Calu3 (cell line): ENCODE measurements around the gene STIM2. TPM values are rescaled to one million over a fixed set of nuclear protein-coding genes. Genes with fewer than 3 reads are reported as not detected.

ENCODE experiments used
- BruUV-seq: library from RNA; stranded (reverse); fragments of 400-500 nt; replicated peaks from 2 replicates; lab custom pipeline; 2021; lab: Mats Ljungman, UMichigan
- CTCF ChIA-PET: fragments of 300-600 bp; sonication (Branson Sonifier 250); formaldehyde crosslinking; loops from one replicate; lab custom pipeline; 2022; ENCODE audit warnings: antibody characterized with exemption; lab: Charles Lee
- DNase-seq: peaks from one replicate; pipeline ENCODE4 v3.0.0; 2022
- H3K27ac Mint-ChIP-seq: one replicate; pipeline ENCODE4 v1.8.0; 2022; ENCODE audit warnings: mixed read lengths; ENCODE audit not compliant: unreplicated experiment
- H3K27me3 Mint-ChIP-seq: one replicate; pipeline ENCODE4 v1.8.0; 2022; ENCODE audit warnings: mixed read lengths; ENCODE audit not compliant: unreplicated experiment
- H3K36me3 Mint-ChIP-seq: one replicate; pipeline ENCODE4 v1.8.0; 2022; ENCODE audit warnings: mild to moderate bottlenecking, moderate library complexity, mixed read lengths; ENCODE audit not compliant: insufficient read depth, unreplicated experiment
- H3K4me1 Mint-ChIP-seq: one replicate; pipeline ENCODE4 v1.8.0; 2022; ENCODE audit warnings: mild to moderate bottlenecking, low read depth, mixed read lengths; ENCODE audit not compliant: unreplicated experiment
- H3K4me3 Mint-ChIP-seq: one replicate; pipeline ENCODE4 v1.8.0; 2022; ENCODE audit warnings: mild to moderate bottlenecking, low read depth, moderate library complexity, mixed read lengths; ENCODE audit not compliant: unreplicated experiment
- H3K9me3 Mint-ChIP-seq: one replicate; pipeline ENCODE4 v1.8.0; 2022; ENCODE audit warnings: low read depth, mixed read lengths; ENCODE audit not compliant: unreplicated experiment
- intact Hi-C: fragments of 100-400 bp; cut with micrococcal nuclease; formaldehyde crosslinking; loops from one replicate; pipeline ENCODE4 v1.10.0; 2022; ENCODE audit not compliant: unreplicated experiment
- total RNA-seq: library from RNA; stranded (reverse); gene quantifications from 2 replicates; pipeline ENCODE4 v1.2.3, GENCODE V29; 2022
- TF ChIP-seq, protein P1 (sequence below): fragments of 200-600 bp; IDR thresholded peaks from one replicate; pipeline ENCODE4 v1.8.0; 2022; ENCODE audit warnings: antibody characterized with exemption; ENCODE audit not compliant: unreplicated experiment

The STIM2 gene
- total RNA-seq, 1 experiment from 2014 or later = 24.2 TPM

DNA sequence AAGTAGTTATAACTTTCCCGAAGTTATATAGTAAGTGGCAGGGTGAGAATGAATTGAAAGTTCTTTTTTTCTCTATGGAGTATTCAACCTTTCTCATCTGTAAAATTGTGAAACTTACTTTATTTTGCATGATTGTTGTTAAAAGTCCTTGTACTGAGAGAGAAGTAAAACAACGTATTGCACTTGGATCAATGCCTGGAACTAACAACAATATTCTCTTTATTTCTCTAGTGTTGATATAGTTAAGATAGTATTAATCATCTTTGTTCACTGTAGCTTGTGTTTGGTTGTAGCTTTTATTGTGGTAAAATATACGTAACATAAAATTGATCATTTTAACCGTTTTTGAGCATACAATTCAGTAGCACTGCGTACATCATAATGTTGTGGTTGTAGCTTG is 48.7 kb downstream of the STIM2 start:
- TF ChIP-seq, protein P1, sequence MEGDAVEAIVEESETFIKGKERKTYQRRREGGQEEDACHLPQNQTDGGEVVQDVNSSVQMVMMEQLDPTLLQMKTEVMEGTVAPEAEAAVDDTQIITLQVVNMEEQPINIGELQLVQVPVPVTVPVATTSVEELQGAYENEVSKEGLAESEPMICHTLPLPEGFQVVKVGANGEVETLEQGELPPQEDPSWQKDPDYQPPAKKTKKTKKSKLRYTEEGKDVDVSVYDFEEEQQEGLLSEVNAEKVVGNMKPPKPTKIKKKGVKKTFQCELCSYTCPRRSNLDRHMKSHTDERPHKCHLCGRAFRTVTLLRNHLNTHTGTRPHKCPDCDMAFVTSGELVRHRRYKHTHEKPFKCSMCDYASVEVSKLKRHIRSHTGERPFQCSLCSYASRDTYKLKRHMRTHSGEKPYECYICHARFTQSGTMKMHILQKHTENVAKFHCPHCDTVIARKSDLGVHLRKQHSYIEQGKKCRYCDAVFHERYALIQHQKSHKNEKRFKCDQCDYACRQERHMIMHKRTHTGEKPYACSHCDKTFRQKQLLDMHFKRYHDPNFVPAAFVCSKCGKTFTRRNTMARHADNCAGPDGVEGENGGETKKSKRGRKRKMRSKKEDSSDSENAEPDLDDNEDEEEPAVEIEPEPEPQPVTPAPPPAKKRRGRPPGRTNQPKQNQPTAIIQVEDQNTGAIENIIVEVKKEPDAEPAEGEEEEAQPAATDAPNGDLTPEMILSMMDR = no peak
- H3K27ac Mint-ChIP-seq = no peak overlapping the region
- no peaks in the 10 kb centered on the region for H3K9me3 Mint-ChIP-seq
- CTCF ChIA-PET = no interaction called here
- H3K4me1 Mint-ChIP-seq = peaks cover 12% of the 10 kb centered on the region
- H3K27me3 Mint-ChIP-seq = no peaks in the 10 kb centered on the region
- DNase-seq = no peak
- no peak overlapping the region for H3K4me3 Mint-ChIP-seq
- no peaks in the 10 kb centered on the region for H3K36me3 Mint-ChIP-seq
- intact Hi-C loops = no loop called here
- BruUV-seq = no TSS peak

GRCh38 chr4:26911254-26911653 is 50.6 kb downstream of the STIM2 start:
- no peaks in the 10 kb centered on the region for H3K27me3 Mint-ChIP-seq
- BruUV-seq = no TSS peak
- CTCF ChIA-PET = no interaction called here
- H3K36me3 Mint-ChIP-seq = no peaks in the 10 kb centered on the region
- H3K4me1 Mint-ChIP-seq = no peaks in the 10 kb centered on the region
- intact Hi-C loops = no loop called here
- DNase-seq = no peak
- H3K9me3 Mint-ChIP-seq = no peaks in the 10 kb centered on the region
- TF ChIP-seq, protein P1 = no peak
- no peak overlapping the region for H3K4me3 Mint-ChIP-seq
- H3K27ac Mint-ChIP-seq = no peak overlapping the region

- CTCF ChIA-PET = no interaction called here
- Mint-ChIP-seq H3K4me3 (no peak overlapping the region), H3K4me1 (no peaks in the 10 kb centered on the region), H3K27me3 (no peaks in the 10 kb centered on the region), H3K9me3 (no peaks in the 10 kb centered on the region), H3K27ac (no peak overlapping the region), H3K36me3 (no peaks in the 10 kb centered on the region)
- BruUV-seq = no TSS peak
- intact Hi-C loops = no loop called here
- TF ChIP-seq, protein P1 = no peak
- no peak for DNase-seq
Measured at GRCh38 chr4:26912069-26912468, 51.4 kb downstream of the STIM2 start.

DNA sequence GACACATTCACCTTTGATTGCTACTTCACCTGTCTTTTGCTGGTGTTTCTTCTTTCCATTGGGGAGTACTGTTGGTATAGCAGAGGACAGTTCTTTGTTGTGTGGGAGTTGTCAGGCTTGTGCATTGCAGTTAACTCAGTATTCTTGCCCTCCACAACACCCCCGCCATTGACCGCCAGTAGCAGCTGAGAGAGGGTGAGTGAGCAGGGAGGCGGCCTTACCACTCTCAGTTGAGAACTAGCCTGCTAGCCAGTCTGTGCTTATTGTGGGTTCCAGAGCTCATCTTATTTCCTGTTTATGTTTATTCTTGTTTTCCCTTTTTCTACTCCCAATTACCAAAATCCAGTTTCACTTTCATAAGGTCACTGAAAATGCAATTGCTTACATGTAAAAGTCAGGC is 52.2 kb downstream of the STIM2 start:
- Mint-ChIP-seq H3K4me3 (no peak overlapping the region), H3K27ac (no peak overlapping the region), H3K9me3 (no peaks in the 10 kb centered on the region), H3K4me1 (no peaks in the 10 kb centered on the region), H3K27me3 (no peaks in the 10 kb centered on the region), H3K36me3 (no peaks in the 10 kb centered on the region)
- no TSS peak for BruUV-seq
- CTCF ChIA-PET = no interaction called here
- intact Hi-C loops = no loop called here
- no peak for DNase-seq
- TF ChIP-seq, protein P1 = no peak

- H3K36me3 Mint-ChIP-seq = no peaks in the 10 kb centered on the region
- DNase-seq = no peak
- no peaks in the 10 kb centered on the region for H3K27me3 Mint-ChIP-seq
- H3K4me3 Mint-ChIP-seq = no peak overlapping the region
- H3K4me1 Mint-ChIP-seq = no peaks in the 10 kb centered on the region
- CTCF ChIA-PET = no interaction called here
- no TSS peak for BruUV-seq
- intact Hi-C loops = no loop called here
- H3K27ac Mint-ChIP-seq = no peak overlapping the region
- no peaks in the 10 kb centered on the region for H3K9me3 Mint-ChIP-seq
- TF ChIP-seq, protein P1 = no peak
Measured at GRCh38 chr4:26916195-26916594, 55.6 kb downstream of the STIM2 start.
